CD4-positive, alpha-beta T cell treated with Interleukin-15 for 4 hours (primary cell): ENCODE measurements around the gene H1-8.
"Not testable (repeated sequence)": the region's sequence is repeated elsewhere in the genome, so short reads cannot be mapped to it uniquely, and the experiment has no call there.

Experiments used
- DNase-seq: peaks from one replicate; pipeline ENCODE4 v3.0.0-alpha.2; 2020; ENCODE audit warnings: low spot score

The H1-8 gene

DNA sequence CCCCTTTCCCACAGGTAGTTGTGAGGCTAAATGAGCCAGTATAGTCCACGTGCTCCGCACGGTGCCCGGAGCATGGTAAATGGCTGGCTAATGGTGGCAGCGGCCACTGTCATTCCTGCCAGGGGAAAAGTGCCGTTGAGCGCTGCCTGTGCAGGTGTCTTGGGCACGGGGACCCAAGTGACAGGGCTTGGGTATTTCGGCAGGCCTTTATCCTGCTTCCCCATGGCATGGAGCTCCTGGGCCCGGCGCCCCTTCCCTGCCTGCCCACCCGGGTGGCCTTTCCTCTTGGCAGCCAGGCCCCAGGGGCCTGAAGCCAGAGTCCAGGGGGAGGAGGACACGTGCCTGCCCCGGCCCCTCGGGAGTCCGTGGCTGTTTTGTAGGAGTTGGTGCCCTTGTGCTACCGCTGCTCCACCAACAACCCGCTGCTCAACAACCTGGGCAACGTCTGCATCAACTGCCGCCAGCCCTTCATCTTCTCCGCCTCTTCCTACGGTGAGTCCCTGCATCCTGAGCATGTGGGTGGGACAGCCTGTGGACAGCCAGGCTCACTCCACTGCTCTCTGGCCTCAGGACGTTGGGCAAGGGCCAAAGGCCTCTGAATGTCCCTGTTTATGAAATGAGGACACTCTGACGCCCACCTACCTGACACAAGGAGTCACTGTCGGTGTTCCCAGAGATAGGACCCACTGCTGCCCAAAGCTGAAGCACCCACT lies 27.7 kb upstream of the H1-8 start:
- DNase-seq, result not testable (repeated sequence)

DNA sequence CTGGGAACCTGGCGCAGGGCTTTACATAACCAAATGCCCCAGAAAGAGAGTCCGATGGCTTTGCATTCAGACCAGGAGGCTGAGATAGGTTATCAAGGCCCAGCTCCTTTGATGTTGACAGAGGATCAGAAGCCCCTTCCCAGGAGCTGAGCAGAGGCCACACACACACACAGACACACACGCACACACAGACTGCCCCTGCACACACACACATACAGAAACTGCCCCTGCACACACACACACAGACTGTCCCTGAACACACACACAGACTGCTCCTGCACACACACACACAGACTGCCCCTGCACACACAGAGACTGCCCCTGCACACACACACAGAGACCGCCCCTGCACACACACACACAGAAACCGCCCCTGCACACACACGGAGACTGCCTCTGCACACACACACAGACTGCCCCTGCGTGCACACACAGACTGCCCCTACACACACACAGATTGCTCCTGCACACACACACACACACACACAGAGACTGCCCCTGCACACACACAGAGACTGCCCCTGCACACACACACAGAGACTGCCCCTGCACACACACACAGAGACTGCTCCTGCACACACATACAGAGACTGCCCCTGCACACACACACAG lies 27.0 kb upstream of the H1-8 start:
- DNase-seq, result not testable (repeated sequence)

DNA sequence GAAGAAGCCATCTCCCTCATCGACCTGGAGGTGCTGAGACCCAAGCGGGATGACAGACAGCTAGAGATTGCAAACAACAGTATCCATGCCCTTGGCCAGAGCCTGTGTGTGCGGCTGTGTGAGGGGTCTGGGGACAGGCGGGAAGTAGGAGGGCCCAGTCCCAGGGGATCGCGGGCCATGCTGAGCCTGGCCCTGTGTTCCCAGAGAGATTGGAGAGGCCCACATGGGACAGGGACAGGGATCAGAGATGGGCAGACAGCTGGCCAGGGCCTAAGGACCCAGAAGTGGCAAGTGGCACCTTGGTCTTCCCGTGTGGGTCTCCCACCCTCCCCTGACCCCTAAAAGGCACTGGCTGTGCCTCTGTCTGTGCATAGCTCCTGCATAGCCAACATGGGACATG lies 25.5 kb upstream of the H1-8 start:
- DNase-seq, result no peak

DNA sequence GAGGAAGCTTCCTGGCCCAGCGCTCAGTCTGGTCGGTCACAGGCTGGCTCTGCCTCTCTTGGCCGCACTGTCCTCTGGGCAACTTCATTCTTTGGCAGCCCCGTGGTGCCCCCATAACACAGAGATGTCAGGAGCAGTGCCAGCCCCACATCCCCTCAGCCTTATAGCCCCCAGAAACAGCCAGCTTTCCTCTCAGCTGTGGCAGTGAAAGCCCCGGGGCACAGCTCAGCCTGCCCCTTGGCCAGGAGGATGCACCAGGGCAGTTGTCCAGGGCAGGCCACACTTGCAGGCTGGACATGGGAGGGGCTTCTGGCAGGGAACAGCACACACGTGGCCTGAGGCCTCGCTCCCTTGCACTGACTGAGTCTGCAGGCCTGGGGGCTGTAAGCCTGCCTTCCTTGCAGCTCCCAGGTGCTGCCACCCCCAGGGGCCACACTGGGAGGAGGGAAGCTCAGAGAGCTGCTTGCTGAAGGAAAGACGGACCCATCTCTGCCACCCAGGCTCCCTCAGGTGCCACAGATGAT lies 24.9 kb upstream of the H1-8 start:
- no peak for DNase-seq

DNA sequence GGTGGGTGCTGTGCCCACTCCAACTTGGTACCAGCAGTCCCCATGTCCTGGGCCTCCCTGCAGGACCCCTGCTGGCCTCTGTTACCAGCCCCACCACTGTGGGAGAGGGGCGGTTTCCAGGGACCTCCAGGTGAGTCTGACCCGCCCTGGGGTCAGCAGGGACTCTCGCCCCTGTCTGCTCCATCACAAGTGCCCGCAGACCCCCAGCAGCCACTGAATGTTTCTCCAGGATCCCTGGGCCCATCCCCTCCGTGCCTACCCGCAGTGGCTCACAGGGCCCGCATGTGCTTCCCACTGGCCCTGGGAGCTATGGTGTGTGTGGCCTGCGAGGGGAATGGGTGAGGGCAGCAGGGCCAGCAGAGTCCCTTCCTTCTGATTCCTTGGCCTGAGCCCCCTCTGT lies 24.4 kb upstream of the H1-8 start:
- DNase-seq, result no peak

DNA sequence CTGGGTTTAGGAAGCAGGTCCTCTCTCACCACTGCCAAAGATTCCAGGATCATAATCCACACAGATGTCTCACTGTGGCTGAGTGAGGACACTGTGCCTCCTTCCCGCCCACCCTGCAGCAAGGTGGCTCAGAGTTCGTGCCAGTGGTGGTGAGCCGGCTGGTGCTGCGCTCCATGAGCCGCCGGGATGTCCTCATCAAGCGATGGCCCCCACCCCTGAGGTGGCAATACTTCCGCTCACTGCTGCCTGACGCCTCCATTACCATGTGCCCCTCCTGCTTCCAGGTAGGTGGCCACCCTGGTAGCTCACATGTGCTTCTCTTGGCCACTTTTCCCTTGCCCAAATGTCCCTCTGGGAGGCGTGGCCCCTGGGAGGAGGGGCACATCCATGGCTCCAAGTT lies 23.5 kb upstream of the H1-8 start:
- no peak for DNase-seq

DNA sequence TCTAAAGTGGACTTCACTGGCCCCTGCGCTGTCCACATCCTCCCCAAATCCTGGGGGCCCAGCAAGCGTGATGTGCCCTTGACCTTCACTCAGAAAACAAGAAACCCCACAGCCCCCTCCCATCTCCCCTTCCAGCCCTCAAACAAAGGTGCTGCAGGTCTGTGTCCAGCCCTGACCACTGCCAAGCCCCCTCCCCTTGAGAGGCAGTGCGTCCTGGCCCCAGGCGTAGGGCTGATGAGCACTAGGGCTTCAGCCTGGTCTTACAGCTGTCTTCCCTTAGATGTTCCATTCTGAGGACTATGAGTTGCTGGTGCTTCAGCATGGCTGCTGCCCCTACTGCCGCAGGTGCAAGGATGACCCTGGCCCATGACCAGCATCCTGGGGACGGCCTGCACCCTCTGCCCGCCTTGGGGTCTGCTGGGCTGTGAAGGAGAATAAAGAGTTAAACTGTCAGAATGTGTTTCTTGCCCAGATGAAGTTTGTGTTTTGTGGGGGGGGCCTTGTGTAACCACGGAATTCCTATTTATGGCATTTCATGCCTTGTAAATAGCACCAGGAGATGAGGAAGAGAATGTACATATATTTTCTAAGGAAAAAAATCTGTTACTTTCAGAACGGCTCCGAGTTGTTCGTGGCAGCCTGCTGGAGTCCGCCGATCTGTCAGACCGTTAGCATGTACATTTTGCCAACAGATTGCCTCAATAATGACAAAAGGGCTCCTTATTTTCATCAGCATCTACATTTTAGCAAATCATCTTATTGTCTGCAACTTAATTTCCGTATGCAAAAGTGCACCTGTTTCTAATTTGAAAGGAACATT lies 22.9 kb upstream of the H1-8 start:
- no peak for DNase-seq

DNA sequence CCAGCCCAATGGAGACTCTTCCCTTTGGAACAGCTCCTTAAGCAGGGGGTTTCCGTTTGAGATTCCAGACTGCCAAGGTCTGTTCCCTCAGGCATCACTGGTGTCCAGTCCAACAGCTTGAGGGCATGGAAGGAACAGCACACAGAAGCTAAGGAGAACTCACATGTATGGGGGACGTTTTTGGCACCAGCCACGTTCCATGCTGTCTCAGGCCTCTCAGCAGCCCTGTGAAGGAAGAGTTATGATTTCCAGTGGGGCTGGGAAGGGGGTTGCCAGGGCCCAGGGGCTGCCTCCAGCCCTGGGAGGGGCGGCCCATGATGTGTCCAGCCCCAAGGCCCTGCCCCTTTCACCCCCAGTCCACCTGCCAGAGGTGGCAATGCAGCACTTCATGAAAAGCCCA lies 22.0 kb upstream of the H1-8 start:
- no peak for DNase-seq

DNA sequence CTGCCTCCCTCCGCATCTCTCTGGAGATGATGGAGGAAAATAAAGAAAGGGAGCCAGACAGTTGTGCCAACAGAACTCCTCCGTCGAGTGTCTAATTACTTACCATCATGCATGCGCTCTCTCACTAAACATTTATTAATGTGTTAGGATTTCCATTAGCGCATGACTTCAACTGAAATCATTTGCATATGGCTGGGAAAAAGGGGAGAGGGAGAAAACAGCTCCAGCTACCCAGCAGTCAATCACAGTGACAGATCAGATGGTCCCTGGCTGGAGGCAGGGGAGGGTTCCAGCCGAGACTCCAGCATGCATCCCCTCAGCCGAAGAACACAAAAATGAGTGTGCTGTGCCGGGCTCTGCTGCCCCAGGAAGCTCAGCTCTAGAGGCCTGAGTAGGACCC lies 21.4 kb upstream of the H1-8 start:
- DNase-seq, result no peak

DNA sequence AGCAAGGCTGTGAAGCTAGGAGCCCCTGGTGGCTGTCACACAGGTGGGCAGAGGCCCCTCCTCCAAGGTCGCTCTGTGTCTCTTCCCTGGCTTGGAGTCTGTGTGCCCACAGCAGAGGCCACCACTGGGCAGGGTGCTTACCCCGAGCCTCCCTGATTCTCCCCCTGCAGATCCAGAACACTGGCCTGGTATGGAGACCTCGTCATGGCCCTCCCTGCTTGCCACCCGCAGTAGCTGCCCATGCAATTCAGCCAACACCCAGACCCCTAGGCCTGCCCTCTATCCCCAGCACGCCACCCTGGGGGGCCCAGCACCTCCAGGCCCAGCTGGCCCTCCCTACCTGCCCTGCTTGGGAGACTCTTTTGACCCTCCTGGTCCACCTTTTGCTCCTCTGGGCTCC lies 20.0 kb upstream of the H1-8 start:
- DNase-seq, result no peak

DNA sequence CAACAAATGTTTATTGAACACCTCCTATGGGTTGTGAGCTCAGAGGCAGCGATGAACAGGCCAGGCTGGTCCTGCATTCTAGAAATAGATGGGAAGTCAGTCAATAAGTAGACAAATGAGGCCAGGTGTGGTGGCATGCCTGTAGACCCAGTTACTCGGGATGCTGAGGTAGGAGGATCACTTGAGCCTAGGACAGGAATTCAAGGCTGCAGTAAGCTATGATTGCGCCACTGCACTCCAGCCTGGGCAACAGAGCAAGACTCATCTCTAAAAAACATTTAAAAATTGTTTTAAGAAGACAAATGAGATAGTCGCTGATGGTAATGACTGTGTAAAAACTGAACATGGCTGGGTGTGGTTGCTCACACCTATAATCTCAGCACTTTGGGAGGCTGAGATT lies 18.9 kb upstream of the H1-8 start:
- no peak for DNase-seq

DNA sequence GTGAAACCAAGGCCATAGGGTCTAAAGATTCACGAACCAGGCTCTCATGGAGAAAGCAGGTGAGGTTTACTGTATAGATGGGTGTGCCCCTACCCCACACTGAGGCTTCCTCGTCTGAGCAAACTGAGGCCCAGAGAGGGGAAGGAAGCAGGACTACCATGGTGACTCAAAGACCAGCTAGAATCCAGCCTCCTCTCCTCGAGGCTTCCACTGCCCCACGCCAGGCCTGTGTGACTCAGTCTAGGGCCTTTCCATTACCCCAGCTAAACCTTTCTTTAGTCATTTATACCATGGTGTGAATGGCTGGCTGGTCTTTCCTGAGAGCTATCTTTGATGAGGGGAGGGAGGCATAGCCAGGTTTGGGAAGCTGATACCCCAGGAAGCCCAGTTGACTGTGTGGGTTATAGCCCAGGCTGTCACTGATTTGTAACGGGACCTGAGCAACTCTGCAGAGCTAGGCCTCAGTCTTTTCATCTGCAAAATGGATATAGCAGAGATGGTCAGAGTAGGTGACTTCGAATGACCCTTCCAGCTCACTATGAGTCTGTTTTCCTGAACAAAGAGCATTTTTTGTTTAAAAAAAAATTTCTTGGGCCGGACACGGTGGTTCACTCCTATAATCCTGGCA lies 17.5 kb upstream of the H1-8 start:
- DNase-seq, result no peak

DNA sequence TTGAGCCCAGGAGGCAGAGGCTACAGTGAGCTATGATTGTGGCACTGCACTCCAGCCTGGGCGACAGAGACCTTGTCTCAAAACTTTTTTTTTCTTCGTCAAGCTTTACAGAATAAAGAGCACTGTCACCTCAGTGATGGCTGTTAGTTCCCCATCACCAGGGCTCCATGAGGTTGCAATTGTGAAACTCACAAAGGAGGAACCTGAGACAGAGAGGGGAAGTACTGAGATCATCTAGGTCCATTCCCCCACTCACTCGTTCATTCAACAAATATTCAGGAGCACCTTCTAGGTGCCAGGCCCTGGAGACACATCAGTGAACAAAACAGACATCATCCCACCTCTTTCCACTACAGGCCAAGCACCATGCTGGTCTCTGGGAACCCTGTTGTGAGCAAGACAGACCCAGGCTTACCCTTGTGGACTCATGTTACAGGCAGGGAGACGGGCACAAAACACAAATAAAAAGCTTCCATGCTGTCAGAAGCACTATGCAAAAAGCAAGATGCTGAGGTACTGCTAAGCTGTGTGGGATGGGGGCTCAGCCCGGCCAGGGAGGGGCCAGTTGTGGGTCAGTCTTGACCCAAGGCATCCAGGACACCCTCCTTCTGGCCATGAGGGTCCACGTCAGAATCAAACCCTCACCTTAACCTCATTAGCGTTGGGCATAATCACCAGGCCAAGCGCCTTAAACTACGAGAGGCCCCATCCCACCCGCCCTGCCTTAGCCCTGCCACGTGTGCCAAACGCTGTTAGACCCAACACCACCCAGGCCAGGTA lies 16.7 kb upstream of the H1-8 start:
- no peak for DNase-seq

DNA sequence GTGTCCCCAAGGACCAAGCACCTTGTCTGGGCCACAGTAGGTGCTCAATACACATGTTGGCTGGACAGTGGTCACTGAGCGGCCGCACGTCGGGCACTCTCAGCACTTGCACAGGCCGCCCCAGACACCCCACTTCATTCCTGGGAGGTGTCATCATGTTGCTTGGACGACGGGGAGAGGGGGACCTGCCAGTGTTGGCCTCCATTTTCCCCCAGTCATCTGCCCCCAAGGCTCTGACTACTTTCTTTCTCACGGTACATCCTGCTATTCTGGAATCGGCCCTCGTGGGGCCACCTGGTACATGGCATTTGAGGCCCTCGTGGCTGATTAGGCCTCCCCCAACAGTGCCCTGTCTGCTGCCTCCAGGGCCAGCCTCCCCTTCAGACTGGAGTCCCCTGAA lies 15.7 kb upstream of the H1-8 start:
- DNase-seq, result no peak

DNA sequence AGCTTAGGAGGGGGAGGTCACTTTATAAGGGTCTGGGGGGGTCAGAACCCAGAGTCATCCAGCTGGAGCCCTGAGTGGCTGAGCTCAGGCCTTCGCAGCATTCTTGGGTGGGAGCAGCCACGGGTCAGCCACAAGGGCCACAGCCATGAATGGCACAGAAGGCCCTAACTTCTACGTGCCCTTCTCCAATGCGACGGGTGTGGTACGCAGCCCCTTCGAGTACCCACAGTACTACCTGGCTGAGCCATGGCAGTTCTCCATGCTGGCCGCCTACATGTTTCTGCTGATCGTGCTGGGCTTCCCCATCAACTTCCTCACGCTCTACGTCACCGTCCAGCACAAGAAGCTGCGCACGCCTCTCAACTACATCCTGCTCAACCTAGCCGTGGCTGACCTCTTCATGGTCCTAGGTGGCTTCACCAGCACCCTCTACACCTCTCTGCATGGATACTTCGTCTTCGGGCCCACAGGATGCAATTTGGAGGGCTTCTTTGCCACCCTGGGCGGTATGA lies 14.3 kb upstream of the H1-8 start, which contains the start of gene RHO:
Gene RHO, plus strand, starts transcription at position 51 of the 512 bp plus-strand sequence. Its CDS starts 95 bp downstream, at position 146.
- DNase-seq, result no peak

DNA sequence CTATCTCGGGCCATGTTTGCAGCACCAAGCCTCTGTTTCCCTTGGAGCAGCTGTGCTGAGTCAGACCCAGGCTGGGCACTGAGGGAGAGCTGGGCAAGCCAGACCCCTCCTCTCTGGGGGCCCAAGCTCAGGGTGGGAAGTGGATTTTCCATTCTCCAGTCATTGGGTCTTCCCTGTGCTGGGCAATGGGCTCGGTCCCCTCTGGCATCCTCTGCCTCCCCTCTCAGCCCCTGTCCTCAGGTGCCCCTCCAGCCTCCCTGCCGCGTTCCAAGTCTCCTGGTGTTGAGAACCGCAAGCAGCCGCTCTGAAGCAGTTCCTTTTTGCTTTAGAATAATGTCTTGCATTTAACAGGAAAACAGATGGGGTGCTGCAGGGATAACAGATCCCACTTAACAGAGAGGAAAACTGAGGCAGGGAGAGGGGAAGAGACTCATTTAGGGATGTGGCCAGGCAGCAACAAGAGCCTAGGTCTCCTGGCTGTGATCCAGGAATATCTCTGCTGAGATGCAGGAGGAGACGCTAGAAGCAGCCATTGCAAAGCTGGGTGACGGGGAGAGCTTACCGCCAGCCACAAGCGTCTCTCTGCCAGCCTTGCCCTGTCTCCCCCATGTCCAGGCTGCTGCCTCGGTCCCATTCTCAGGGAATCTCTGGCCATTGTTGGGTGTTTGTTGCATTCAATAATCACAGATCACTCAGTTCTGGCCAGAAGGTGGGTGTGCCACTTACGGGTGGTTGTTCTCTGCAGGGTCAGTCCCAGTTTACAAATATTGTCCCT lies 13.4 kb upstream of the H1-8 start:
- DNase-seq, result no peak

DNA sequence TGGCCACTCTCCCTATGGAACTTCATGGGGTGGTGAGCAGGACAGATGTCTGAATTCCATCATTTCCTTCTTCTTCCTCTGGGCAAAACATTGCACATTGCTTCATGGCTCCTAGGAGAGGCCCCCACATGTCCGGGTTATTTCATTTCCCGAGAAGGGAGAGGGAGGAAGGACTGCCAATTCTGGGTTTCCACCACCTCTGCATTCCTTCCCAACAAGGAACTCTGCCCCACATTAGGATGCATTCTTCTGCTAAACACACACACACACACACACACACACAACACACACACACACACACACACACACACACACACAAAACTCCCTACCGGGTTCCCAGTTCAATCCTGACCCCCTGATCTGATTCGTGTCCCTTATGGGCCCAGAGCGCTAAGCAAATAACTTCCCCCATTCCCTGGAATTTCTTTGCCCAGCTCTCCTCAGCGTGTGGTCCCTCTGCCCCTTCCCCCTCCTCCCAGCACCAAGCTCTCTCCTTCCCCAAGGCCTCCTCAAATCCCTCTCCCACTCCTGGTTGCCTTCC lies 12.7 kb upstream of the H1-8 start:
- no peak for DNase-seq

DNA sequence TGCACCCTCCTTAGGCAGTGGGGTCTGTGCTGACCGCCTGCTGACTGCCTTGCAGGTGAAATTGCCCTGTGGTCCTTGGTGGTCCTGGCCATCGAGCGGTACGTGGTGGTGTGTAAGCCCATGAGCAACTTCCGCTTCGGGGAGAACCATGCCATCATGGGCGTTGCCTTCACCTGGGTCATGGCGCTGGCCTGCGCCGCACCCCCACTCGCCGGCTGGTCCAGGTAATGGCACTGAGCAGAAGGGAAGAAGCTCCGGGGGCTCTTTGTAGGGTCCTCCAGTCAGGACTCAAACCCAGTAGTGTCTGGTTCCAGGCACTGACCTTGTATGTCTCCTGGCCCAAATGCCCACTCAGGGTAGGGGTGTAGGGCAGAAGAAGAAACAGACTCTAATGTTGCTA lies 12.2 kb upstream of the H1-8 start:
- DNase-seq, result no peak

DNA sequence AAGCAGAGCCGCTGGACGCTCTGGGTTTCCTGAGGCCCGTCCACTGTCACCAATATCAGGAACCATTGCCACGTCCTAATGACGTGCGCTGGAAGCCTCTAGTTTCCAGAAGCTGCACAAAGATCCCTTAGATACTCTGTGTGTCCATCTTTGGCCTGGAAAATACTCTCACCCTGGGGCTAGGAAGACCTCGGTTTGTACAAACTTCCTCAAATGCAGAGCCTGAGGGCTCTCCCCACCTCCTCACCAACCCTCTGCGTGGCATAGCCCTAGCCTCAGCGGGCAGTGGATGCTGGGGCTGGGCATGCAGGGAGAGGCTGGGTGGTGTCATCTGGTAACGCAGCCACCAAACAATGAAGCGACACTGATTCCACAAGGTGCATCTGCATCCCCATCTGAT lies 11.3 kb upstream of the H1-8 start:
- no peak for DNase-seq

DNA sequence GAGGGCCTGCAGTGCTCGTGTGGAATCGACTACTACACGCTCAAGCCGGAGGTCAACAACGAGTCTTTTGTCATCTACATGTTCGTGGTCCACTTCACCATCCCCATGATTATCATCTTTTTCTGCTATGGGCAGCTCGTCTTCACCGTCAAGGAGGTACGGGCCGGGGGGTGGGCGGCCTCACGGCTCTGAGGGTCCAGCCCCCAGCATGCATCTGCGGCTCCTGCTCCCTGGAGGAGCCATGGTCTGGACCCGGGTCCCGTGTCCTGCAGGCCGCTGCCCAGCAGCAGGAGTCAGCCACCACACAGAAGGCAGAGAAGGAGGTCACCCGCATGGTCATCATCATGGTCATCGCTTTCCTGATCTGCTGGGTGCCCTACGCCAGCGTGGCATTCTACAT lies 10.7 kb upstream of the H1-8 start:
- DNase-seq, result no peak
